HT-29 (cell line): Measurements from ENCODE around the gene CORO2A. TPM values are rescaled to one million over a fixed set of nuclear protein-coding genes. Genes with fewer than 3 reads are reported as not detected.
"Not testable (repeated sequence)": the region's sequence is repeated elsewhere in the genome, so short reads cannot be mapped to it uniquely, and the experiment has no call there.

Experiments used
- DNase-seq: peaks from one replicate; pipeline ENCODE4 v3.0.0-alpha.2; 2015; ENCODE audit warnings: low spot score
- small RNA-seq: library from RNA; depleted of rRNA; stranded (forward); fragments of <200 nt; gene quantifications from one replicate; pipeline ENCODE3, GENCODE V24; 2014
- total RNA-seq: library from RNA; depleted of rRNA; stranded (reverse); fragments of >200 nt; shearing (Covaris generic); gene quantifications from 2 replicates; pipeline ENCODE4 v1.2.3, GENCODE V29; 2014; rRNA removed

Gene CORO2A
- total RNA-seq, 1 experiment from 2014 or later: 23.6 TPM

GRCh38 chr9:98085944-98086343, 106.5 kb downstream of the CORO2A start:
- DNase-seq: no peak

GRCh38 chr9:98085058-98085457, 107.4 kb downstream of the CORO2A start:
- no peak for DNase-seq

GRCh38 chr9:98084396-98084795, 108.0 kb downstream of the CORO2A start:
- no peak for DNase-seq

GRCh38 chr9:98083566-98084183, 108.8 kb downstream of the CORO2A start:
- DNase-seq: no peak

- no peak for DNase-seq
Observed at GRCh38 chr9:98083061-98083501, 109.4 kb downstream of the CORO2A start.

- peak; percentile 54 for DNase-seq
Observed at GRCh38 chr9:98081477-98082219, 110.8 kb downstream of the CORO2A start.

GRCh38 chr9:98080780-98081179, 111.7 kb downstream of the CORO2A start:
- DNase-seq: no peak

GRCh38 chr9:98080326-98080725, 112.1 kb downstream of the CORO2A start:
- no peak for DNase-seq

DNA sequence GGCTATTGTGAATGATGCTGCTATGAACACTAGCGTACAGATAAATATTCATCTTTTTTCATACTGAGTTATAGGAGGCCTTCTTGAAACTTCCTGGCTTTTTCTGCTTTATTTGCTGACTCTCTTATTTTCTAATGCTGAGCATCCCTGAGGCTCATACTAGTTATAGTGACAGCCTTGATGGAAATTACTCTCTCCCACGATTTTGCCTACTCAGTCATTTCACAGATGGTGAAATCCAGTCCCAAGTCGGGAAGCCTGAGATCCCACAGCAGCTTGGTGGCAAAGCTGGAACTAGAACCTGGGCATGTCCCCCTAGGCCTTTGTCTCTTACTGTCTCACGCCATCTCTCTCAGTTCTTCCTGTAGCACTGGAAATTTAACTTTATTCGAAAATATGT, 113.5 kb downstream of the CORO2A start:
- DNase-seq: no peak

DNA sequence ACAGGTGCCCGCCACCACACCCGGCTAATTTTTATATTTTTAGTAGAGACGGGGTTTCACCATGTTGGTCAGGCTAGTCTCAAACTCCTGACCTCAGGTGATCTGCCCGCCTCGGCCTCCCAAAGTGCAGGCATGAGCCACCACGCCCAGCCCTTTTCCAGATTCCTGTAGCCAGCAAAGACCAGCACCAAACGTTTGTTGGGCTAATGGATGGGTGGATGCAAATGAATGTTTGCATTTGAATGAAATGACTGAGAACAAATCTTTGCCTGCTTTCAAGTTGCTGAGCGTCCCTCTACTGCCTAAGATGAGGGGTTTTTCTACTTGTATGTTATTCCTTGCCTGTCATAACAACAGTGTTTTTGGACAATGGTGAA, 115.9 kb downstream of the CORO2A start:
- not testable (repeated sequence) for DNase-seq

DNA sequence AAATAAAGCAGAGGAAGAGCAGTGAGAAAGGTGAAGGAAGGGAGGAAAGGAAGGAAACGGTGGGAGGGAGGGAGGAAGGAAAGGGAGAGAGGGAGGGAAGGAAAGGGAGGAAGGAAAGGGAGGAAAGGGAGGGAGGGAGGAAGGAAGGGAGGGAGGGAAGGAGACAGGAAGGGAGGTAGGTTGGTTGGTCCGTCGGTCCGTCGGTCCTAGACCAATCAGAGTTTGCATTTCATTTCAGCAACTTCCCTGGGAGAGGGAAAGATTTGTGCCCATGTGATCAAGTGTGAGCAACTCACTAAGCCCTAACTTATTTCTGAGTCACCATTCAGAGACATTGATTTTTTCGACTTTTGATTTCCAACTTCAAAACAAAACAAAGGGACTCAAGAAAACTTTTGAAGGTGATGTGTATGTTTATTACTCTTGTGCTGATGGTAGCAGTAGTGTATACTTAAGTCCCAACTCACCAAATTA, 117.1 kb downstream of the CORO2A start:
- peak; percentile 26 for DNase-seq

- DNase-seq: peak; percentile 86
Observed at GRCh38 chr9:98074115-98074990, 118.1 kb downstream of the CORO2A start.

GRCh38 chr9:98071737-98072136, 120.7 kb downstream of the CORO2A start:
- peak; percentile 70 for DNase-seq

Small RNAs within 50 kb of the gene (small RNA-seq; reads per million reads assigned to genes)
- gene MIR6854 (not detected), gene RF00017 (not detected)

Other genes with a start within 250 kb of the CORO2A start
- 11.5 and 22.7 TPM in 2 replicates for gene ANP32B, start 209.3 kb downstream of the CORO2A start, total RNA-seq
- 122 and 125 TPM in 2 replicates for gene NANS, start 135.9 kb downstream of the CORO2A start, total RNA-seq
- gene TRIM14, start 73.4 kb downstream of the CORO2A start, total RNA-seq: 31.2 and 34.2 TPM in 2 replicates
- gene TBC1D2, start 63.0 kb upstream of the CORO2A start, total RNA-seq: 16.0 and 17.6 TPM in 2 replicates